ENCODE results near the gene PRND. TPM values are rescaled to one million over a fixed set of nuclear protein-coding genes. Genes with fewer than 3 reads are reported as not detected.

PRND gene
- total and polyA plus RNA-seq, 10 of the 15 experiments (the other 5 are each of a cell fraction or from before 2014, with no cell fraction given), result not detected

- TF ChIP-seq ZNF687 (IDR thresholded peaks at IDR 0.05) (no peak), SMARCA5 (IDR thresholded peaks at IDR 0.05) (no peak; the same call in 1 of the 2 replicates), FOXM1 (IDR thresholded peaks at IDR 0.05; ENCODE audit: low read depth, low read length) (peak; percentile 79), ETV6 (conservative IDR thresholded peaks at IDR 0.05 in 1 of 2, IDR thresholded peaks at IDR 0.05 in 1 of 2; ENCODE audit: borderline replicate concordance in 1 of 2, low read depth in 1 of 2) (peak in 1 of 2 experiments; percentile 94; a peak in 2 of 4 replicates), DPF2 (IDR thresholded peaks at IDR 0.05) (peak; percentile 48; the same call in 1 of the 2 replicates), ZBTB4 (CRISPR knock-in tag; IDR thresholded peaks at IDR 0.05) (no peak), RAD21 (IDR thresholded peaks at IDR 0.05; ENCODE audit: insufficient read depth, low read depth, low read length) (peak; percentile 96), BRCA1 (IDR thresholded peaks at IDR 0.05; ENCODE audit: low read depth, low read length) (no peak), TBL1XR1 (IDR thresholded peaks at IDR 0.05; ENCODE audit: low read depth, low read length) (peak; percentile 29; the same call in 1 of the 2 replicates), YY1 (IDR thresholded peaks at IDR 0.05; ENCODE audit: low read depth, low read length) (peak; percentile 86), PAX8 (IDR thresholded peaks at IDR 0.05) (no peak), SREBF2 (IDR thresholded peaks at IDR 0.05; ENCODE audit: low read length) (no peak), PBX3 (IDR thresholded peaks at IDR 0.05; ENCODE audit: insufficient replicate concordance, low read depth, low read length) (no peak), RB1 (IDR thresholded peaks at IDR 0.05; ENCODE audit: borderline replicate concordance) (peak; percentile 72; the same call in 1 of the 2 replicates)
These were observed 1.4 kb upstream of the PRND start (continued) for GRCh38 chr20:4720041-4720976.
